RPMI8226 (cell line): ENCODE results near the gene NDUFB5.

Experiments used
- DNase-seq: peaks from one replicate; pipeline ENCODE4 v3.0.0-alpha.2; 2015

Gene NDUFB5

DNA sequence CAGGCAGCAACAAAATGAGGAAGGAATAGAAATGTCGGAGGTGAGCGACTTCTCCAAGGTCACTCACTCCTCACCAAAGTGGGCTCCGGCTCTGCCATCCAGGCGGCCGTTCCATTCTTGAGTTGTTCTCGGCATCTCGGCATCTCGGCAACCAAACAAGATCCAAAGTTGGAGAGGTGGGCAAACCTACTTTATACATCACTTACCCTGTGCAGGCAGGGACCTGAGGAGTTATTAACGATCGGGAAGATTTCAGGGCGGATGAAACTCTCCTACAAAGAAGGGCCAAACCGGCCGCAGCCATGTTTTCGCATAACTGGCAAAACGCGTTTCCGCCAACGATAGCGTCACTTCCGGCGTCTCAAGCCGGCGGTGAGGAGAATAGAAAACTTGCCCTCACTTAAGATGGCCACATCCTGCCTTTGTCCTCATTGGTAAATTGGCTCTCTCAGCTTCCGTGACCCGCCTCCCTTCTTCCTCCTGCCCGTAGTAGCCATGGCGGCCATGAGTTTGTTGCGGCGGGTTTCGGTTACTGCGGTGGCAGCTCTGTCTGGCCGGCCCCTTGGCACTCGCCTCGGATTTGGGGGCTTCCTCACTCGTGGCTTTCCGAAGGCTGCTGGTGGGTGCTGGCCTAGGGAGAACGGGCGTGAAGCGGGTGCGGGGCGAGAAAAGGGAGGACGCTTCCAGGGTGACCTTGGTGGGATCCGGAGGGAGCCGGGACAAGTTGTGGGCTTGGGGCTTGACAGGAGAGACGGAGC lies at the start of gene NDUFB5, which contains the start of gene MRPL47:
Gene NDUFB5, plus strand, starts transcription at position 474 of the 758 bp plus-strand sequence. Its CDS starts 22 bp downstream, at position 496.
Gene MRPL47, minus strand, starts transcription at position 318 of the 758 bp plus-strand sequence. Its CDS starts 14 bp downstream, at position 304.
- peak; percentile 100 for DNase-seq

DNA sequence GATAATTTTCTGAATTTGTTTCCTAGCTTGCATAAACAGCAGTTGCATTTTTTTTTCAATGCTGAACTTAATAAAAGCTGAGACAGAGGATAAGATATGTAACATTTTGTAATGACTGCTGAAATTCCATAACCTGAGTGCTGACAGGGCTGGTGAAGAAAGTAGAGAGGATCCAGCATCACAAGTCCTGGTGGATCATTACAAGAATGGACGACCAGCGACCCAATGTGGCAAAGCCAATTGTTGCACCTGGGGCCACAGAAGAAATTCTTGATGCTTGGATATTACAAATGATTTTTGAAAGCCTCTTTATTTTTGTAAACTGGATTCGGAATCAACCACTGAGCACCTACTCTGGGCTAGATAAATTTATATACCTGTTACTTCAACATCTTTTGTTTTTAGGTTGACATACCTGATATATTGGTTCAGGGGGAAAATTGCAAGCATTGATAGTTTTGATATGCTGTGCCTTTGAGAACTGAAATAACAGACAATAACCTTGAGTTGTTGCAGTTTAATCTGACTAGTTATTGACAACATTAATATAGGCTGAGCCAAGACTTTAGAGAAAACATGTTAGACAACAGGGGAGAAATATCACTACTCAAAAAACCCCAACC lies 45.7 kb upstream of the NDUFB5 start:
- peak; percentile 85 for DNase-seq

DNA sequence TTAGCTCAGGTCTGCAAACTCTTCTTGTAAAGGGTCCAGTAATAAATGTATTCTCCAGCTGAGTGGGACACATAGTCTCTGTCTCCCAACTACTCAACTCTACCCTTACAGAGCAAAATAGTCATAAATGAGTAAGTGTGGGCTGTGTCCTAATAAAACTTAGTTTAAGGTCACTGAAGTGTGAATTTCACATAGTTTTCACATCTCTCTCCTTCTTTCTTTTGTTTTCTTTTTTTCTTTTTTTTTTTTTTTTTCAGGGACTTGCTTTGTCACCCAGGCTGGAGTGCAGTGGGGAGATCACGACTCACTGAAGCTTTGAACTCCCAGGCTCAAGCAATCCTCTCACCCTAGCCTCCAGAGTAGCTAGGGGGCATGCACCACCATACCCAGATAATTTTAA lies 43.8 kb upstream of the NDUFB5 start:
- no peak for DNase-seq

DNA sequence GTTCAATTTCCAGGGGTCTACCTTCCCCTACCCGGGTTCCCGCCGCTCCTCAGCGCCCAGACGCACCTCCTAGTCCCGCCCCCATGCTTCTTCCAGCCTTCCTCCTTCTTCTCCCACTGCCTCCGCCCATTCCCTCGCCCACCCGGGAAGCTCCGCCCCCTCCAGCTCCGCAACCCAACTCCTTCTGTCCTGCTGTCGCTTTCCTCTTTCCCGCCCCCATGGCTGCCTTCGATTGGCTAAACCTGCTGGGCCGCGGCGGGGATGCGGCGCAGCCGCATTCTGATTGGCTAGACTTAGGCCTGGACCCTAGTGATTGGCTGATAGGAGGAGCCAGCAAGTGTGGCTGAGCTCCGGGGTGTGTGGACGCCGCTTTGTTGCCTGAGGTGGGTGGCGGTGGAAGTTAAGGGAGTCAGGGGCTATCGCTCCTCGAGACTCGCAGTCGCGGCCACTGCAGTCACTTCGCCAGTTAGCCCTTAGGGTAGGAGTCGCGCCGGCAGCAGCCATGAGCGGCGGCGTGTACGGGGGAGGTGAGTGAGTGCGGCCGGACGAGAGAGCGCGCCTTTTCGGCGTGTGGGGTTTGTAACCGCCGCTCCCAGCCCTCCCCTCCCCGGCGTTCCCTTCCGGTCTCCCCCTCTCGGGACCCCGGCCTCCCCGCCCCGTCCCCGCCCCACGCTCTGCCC lies 41.9 kb upstream of the NDUFB5 start, which contains the start of gene ACTL6A:
Gene ACTL6A, plus strand, starts transcription at position 336 of the 680 bp plus-strand sequence. Its CDS starts 167 bp downstream, at position 503.
- DNase-seq, result peak; percentile 100

DNA sequence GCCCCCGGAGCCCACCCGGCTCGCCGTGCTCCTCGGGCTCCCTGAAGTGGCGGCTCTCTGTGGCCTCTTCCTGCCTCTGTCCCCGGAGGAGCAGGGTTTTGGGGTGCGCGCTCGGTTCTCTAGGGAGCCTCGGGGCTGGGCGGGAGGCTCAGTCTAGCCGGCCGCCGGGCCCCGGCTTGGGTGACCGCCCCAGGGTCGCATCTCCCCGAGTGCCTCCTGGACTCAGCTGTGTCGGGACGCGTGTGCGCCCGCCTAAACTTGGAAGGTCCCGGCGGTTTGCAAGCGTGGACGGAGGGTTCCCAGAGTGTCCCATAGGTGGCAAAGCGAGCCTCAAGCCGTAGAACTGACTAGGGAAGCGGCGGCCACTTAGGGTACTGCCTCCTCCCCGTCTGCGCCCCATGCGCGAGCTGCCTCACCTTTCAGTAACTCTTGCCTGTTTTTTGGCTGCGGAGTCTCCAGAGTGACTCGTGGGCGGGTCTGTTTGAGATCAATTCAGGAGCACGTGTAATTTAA lies 41.3 kb upstream of the NDUFB5 start:
- DNase-seq, result peak; percentile 95

DNA sequence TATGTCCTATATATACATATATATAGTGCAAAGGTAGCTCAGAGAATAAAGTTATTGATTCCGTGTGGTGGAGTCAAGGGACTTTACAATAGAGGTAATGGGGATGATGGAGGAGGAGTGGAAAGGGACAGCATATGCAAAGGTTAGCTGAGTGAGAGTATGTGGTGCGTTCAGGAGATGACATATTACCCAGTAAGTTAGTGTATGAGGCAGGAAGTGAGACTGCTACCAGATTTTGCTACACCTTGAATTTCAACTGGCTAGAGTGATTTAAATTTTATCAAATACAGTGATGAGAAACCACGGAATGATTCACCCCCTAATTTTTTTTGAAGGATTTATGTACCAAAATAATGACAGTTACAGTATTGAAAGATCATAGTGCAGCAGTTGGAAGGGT lies 39.1 kb upstream of the NDUFB5 start:
- DNase-seq, result no peak

DNA sequence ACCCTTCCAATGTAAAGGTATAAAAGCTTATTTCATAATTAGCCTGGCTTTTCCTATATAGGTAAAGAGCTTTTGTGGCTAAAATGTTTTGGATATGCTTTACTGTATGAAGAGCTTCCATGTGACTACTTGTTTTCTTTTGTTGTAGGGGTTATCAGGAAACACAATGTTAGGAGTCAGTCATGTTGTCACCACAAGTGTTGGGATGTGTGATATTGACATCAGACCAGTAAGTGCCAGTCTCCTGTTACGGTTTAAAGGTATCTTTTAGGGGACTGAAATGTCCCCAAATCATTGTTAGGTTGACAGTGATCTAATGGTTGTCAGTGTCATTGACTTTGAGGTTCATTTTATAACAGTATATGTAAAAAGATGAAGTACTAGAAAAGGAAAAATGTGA lies 23.6 kb upstream of the NDUFB5 start:
- no peak for DNase-seq

DNA sequence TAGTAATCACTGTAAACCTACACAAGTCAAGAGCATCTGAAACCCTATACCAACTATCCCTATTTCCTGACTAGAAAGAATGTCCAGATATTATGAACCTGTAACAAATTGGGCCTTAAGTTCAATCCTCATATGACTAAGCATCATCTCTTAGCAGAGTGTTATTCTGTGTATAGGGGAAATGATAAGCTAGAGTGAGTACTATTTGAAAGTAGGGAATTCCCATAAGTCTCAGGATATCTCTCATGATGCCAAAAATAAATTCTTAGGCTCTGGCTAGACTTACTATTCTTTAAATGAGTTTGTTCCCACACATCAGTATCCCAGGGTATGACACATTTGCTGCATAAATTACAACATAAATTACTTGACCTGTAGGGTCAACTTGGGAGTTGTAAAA lies 15.5 kb upstream of the NDUFB5 start:
- DNase-seq, result no peak

DNA sequence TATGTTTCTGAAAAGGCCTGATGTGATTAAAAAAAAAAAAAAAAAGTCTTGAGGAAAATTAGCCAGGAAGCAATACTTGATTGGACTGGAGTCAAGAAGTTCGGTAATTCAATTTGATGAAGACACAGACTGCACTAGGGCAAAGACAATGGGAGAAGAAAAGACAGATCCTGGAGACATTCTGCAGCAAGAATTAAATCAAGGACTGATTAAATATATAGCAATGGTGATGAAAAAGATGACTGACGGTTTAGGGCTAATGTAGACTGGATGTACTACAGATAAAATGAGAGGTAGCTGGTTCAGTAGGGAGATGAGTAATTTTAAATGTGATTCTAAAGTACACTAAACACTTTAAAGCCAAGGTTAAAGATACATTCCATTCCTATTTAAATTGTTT lies 13.9 kb upstream of the NDUFB5 start:
- DNase-seq, result no peak

GRCh38 chr3:179591313-179591712 lies 13.3 kb upstream of the NDUFB5 start:
- no peak for DNase-seq

DNA sequence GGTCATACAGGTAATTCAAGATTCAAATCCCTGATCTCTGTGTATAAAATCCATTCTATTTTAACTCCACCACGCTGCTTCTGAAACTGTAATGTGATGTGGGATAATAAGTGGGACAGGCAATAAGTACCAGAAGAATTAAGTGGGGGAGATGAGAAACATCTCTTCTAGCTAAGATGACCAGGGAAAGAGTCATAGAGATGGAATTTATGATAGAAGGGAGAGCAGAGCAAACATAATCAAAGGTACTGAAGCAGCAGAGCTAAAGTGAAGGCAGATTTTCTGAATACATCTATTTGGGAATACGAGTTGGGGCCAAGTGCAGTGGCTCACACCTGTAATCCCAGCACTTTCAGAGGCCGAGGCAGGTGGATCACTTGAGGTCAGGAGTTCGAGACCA lies 5.1 kb upstream of the NDUFB5 start:
- DNase-seq, result no peak

GRCh38 chr3:179603321-179603720 lies 1.3 kb upstream of the NDUFB5 start:
- DNase-seq, result no peak

- no peak for DNase-seq
These were observed 763 bp upstream of the NDUFB5 start for GRCh38 chr3:179603831-179604230.

GRCh38 chr3:179606534-179607085 lies 2.0 kb downstream of the NDUFB5 start:
- DNase-seq, result peak; percentile 46

- DNase-seq, result no peak
These were observed 4.5 kb downstream of the NDUFB5 start for GRCh38 chr3:179608931-179609720.

- no peak for DNase-seq
These were observed 5.5 kb downstream of the NDUFB5 start for GRCh38 chr3:179610066-179610465.

DNA sequence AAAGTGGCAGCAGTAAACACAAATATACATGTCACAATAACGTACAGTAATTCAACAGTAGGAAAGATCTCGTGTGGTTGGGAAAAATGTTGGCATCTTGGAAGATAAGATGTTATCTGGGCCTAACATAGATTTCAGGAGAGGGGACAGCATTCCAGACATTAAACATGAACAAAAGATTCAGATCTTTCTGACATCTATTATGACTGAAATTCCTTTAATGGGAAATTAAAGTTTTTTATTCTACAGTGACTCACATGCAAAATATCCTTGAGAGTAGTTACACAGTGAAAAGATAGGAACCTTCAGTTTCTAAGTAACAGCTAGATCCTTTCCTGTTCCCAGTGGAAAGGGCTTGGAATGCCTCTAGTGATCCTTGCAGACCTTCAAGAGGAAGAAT lies 9.2 kb downstream of the NDUFB5 start:
- DNase-seq, result no peak

GRCh38 chr3:179615458-179616173 lies 11.0 kb downstream of the NDUFB5 start:
- DNase-seq, result no peak

DNA sequence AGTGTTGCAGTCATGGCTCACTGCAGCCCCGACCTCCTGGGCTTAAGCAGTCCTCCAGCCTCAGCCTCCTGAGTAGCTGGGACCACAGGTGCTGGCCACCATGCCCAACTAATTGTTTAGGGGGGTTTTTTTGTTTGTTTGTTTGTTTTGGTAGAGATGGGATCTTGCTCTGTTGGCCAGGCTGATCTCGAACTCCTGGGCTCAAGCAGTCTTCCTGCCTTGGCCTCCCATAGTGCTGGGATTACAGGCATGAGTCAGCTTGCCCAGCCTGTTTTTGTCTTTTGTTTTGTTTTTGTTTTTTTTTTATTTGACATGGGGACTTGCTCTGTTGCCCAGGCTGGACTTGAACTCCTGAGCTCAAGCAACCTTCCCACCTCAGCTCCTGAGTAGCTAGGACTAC lies 17.4 kb downstream of the NDUFB5 start:
- no peak for DNase-seq

DNA sequence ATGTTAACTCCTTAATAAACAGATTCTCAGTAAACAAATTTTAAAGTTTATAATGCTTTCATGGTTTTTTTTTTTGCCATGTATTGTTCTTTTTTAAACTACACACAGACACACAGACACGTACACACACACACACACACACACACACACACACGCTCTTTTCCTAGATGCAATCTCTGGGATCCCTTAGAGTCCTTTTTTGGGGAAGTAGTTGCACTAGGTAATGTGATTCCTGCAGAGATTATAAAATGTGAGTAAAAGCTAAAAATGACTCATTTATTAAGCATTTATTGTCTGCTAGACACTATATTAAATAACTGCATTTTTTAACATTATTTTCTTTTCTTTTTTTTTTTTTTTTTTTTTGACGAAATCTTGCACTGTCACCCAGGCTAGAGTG lies 19.9 kb downstream of the NDUFB5 start:
- no peak for DNase-seq

GRCh38 chr3:179630753-179631451 lies 26.3 kb downstream of the NDUFB5 start:
- DNase-seq, result no peak
